ENCODE data around the gene GNB2. TPM values are rescaled to one million over a fixed set of nuclear protein-coding genes. Genes with fewer than 3 reads are reported as not detected.

GNB2 gene
- total and polyA plus RNA-seq, 2 of the 13 experiments (the other 11 are each of a cell fraction or from before 2014, with no cell fraction given): 48.3 to 67.1 TPM

- TF ChIP-seq ZNF317 (CRISPR knock-in tag; IDR thresholded peaks at IDR 0.05) (peak; percentile 76), PCBP1 (IDR thresholded peaks at IDR 0.05; ENCODE audit: borderline replicate concordance, low read depth, low read length) (no peak), JDP2 (CRISPR knock-in tag; IDR thresholded peaks at IDR 0.05; ENCODE audit: borderline replicate concordance) (no peak), JUNB (CRISPR knock-in tag; IDR thresholded peaks at IDR 0.05; ENCODE audit: borderline replicate concordance) (no peak), PREB (CRISPR knock-in tag; IDR thresholded peaks at IDR 0.05) (no peak), SP140L (CRISPR knock-in tag; IDR thresholded peaks at IDR 0.05; ENCODE audit: borderline replicate concordance) (no peak), ZNF784 (CRISPR knock-in tag; IDR thresholded peaks at IDR 0.05; ENCODE audit: borderline replicate concordance) (no peak; the same call in 1 of the 2 replicates), ZNF136 (CRISPR knock-in tag; IDR thresholded peaks at IDR 0.05; ENCODE audit: low read depth) (0 out of 2 replicates have a peak, but pooled peaks have one; percentile 72), ZNF639 (CRISPR knock-in tag; conservative IDR thresholded peaks at IDR 0.05) (peak; percentile 52), SP1 (IDR thresholded peaks at IDR 0.05) (peak; percentile 53; the same call in 1 of the 2 replicates), SP1 (CRISPR knock-in tag; IDR thresholded peaks at IDR 0.05) (peak; percentile 87), ZNF292 (CRISPR knock-in tag; IDR thresholded peaks at IDR 0.05; ENCODE audit: borderline replicate concordance, low read depth) (no peak), HNRNPUL1 (IDR thresholded peaks at IDR 0.05; ENCODE audit: low read depth, low read length) (no peak), RORA (CRISPR knock-in tag; IDR thresholded peaks at IDR 0.05) (no peak), SRSF4 (IDR thresholded peaks at IDR 0.05; ENCODE audit: low read depth, low read length, poor library complexity, severe bottlenecking) (no peak), PTBP1 (IDR thresholded peaks at IDR 0.05; ENCODE audit: low read depth, low read length, poor library complexity, severe bottlenecking) (no peak), SATB2 (CRISPR knock-in tag; IDR thresholded peaks at IDR 0.05) (no peak), ZBTB43 (CRISPR knock-in tag; conservative IDR thresholded peaks at IDR 0.05) (peak; percentile 9; the same call in 1 of the 2 replicates), TBP (CRISPR knock-in tag; IDR thresholded peaks at IDR 0.05) (no peak), KAT8 (CRISPR knock-in tag; IDR thresholded peaks at IDR 0.05) (peak; percentile 86; the same call in 1 of the 2 replicates)
These were observed 32.5 kb downstream of the GNB2 start, which contains the start of gene POP7 (continued) for GRCh38 chr7:100705753-100706671.
